Loucy (cell line): ENCODE results near the gene PLPPR5.

Experiments
- CTCF ChIP-seq: fragments of 200-600 bp; sonication (generic); conservative IDR thresholded peaks from 2 replicates; pipeline ENCODE4 v1.5.1; 2014; ENCODE audit warnings: mild to moderate bottlenecking, antibody characterized with exemption, low read length
- EZH2phosphoT487 ChIP-seq: fragments of 200-600 bp; IDR thresholded peaks from 2 replicates; pipeline ENCODE4 v1.6.1; 2018; ENCODE audit warnings: antibody characterized with exemption, mild to moderate bottlenecking, moderate library complexity, borderline replicate concordance

- TF ChIP-seq CTCF (no peak), EZH2phosphoT487 (no peak)
These were observed 2.7 kb upstream of the PLPPR5 start for GRCh38 chr1:99007366-99007765.
